Neural progenitor cell (in vitro differentiated cells): ENCODE data around the gene KSR1. TPM values are rescaled to one million over a fixed set of nuclear protein-coding genes. Genes with fewer than 3 reads are reported as not detected.
A peak's percentile ranks its signal among the peaks of the same experiment; 100 is the strongest.

Experiments used
- DNase-seq: peaks from one replicate; pipeline ENCODE4 v3.0.0-alpha.2; 2016; ENCODE audit warnings: low spot score
- H2AFZ ChIP-seq: fragments of 200-600 bp; sonication (generic); replicated peaks from 2 replicates; pipeline ENCODE4 v1.6.1; 2016; ENCODE audit warnings: antibody characterized with exemption
- H3F3A ChIP-seq: fragments of 200-600 bp; sonication (generic); 2 replicates; pipeline ENCODE4 v1.6.1; 2016; ENCODE audit warnings: antibody characterized with exemption, low read depth
- H3K27ac ChIP-seq: fragments of 200-600 bp; sonication (generic); 2 replicates; pipeline ENCODE4 v1.5.1; 2016; ENCODE audit warnings: mild to moderate bottlenecking
- H3K27me3 ChIP-seq: fragments of 200-600 bp; sonication (generic); 2 replicates; pipeline ENCODE4 v1.6.1; 2016; ENCODE audit warnings: mild to moderate bottlenecking, moderate library complexity
- H3K36me3 ChIP-seq: fragments of 200-600 bp; sonication (generic); 2 replicates; pipeline ENCODE4 v1.5.1; 2016
- H3K4me1 ChIP-seq: fragments of 200-600 bp; sonication (generic); 2 replicates; pipeline ENCODE4 v1.6.1; 2016; ENCODE audit warnings: mixed run types
- H3K4me2 ChIP-seq: fragments of 200-600 bp; sonication (generic); 2 replicates; pipeline ENCODE4 v1.6.1; 2016
- H3K4me3 ChIP-seq: fragments of 200-600 bp; sonication (generic); 2 replicates; pipeline ENCODE4 v1.5.1; 2016
- H3K79me2 ChIP-seq: fragments of 200-600 bp; sonication (generic); 2 replicates; pipeline ENCODE4 v1.6.1; 2016; ENCODE audit warnings: low read depth
- H3K9ac ChIP-seq: fragments of 200-600 bp; sonication (generic); 2 replicates; pipeline ENCODE4 v1.6.1; 2016
- H3K9me3 ChIP-seq: fragments of 200-600 bp; sonication (generic); 2 replicates; pipeline ENCODE4 v1.5.1; 2016; ENCODE audit warnings: low read depth
- H4K20me1 ChIP-seq: fragments of 200-600 bp; sonication (generic); 2 replicates; pipeline ENCODE4 v1.6.1; 2016; ENCODE audit warnings: low read depth
- H3K27ac Mint-ChIP-seq: 3 replicates; pipeline ENCODE4 v1.8.0; 2021; ENCODE audit warnings: mixed read lengths
- H3K27me3 Mint-ChIP-seq: 2 replicates; pipeline ENCODE4 v1.8.0; 2022; ENCODE audit warnings: low read depth, mild to moderate bottlenecking, inconsistent platforms, moderate library complexity, mixed read lengths; ENCODE audit not compliant: insufficient read depth
- H3K36me3 Mint-ChIP-seq: 3 replicates; pipeline ENCODE4 v1.8.0; 2021; ENCODE audit warnings: mixed read lengths
- H3K4me1 Mint-ChIP-seq: 3 replicates; pipeline ENCODE4 v1.8.0; 2021; ENCODE audit warnings: mixed read lengths
- H3K4me3 Mint-ChIP-seq: 3 replicates; pipeline ENCODE4 v1.8.0; 2021; ENCODE audit warnings: mild to moderate bottlenecking, moderate library complexity, mixed read lengths
- H3K9me3 Mint-ChIP-seq: 3 replicates; pipeline ENCODE4 v1.8.0; 2020; ENCODE audit warnings: mixed read lengths
- CTCF ChIP-seq: fragments of 200-600 bp; sonication (generic); IDR thresholded peaks from 2 replicates; pipeline ENCODE4 v1.5.1; 2017; ENCODE audit warnings: antibody characterized with exemption, mild to moderate bottlenecking
- EZH2 ChIP-seq: fragments of 200-600 bp; sonication (generic); IDR thresholded peaks from 2 replicates; pipeline ENCODE4 v1.6.1; 2017; ENCODE audit warnings: antibody characterized with exemption, mild to moderate bottlenecking, moderate library complexity
- EZH2phosphoT487 ChIP-seq: fragments of 200-600 bp; sonication (generic); IDR thresholded peaks from 2 replicates; pipeline ENCODE4 v1.6.1; 2017; ENCODE audit warnings: antibody characterized with exemption
- total RNA-seq: library from RNA; depleted of rRNA; stranded (reverse); fragments of >200 nt; gene quantifications from 2 replicates; pipeline ENCODE4 v1.2.3, GENCODE V29; 2015; ENCODE audit warnings: low replicate concordance

The KSR1 gene
- total RNA-seq, 1 donor from 2014 or later: 16.4 TPM

- Histone ChIP-seq H3K27ac (no peak overlapping the region), H3K27me3 (no peaks in the 10 kb centered on the region), H3K9ac (no peak overlapping the region), H3K36me3 (no peaks in the 10 kb centered on the region), H3K4me2 (peak overlapping the region; percentile 56), H3K9me3 (no peaks in the 10 kb centered on the region), H3K4me3 (no peak overlapping the region), H4K20me1 (peaks cover 39% of the 10 kb centered on the region), H3F3A (peaks cover 11% of the 10 kb centered on the region), H2AFZ (no peak overlapping the region), H3K4me1 (peaks cover 50% of the 10 kb centered on the region), H3K79me2 (peaks cover 63% of the 10 kb centered on the region)
- H3K9me3 Mint-ChIP-seq: no peaks in the 10 kb centered on the region
- H3K4me3 Mint-ChIP-seq: no peak overlapping the region
- H3K36me3 Mint-ChIP-seq: no peaks in the 10 kb centered on the region
- no peak overlapping the region for H3K27ac Mint-ChIP-seq
- H3K4me1 Mint-ChIP-seq: peaks cover 43% of the 10 kb centered on the region
- peak; percentile 59 for DNase-seq
- TF ChIP-seq EZH2phosphoT487 (no peak), CTCF (no peak), EZH2 (no peak)
- peaks cover 5% of the 10 kb centered on the region for H3K27me3 Mint-ChIP-seq
Observed at GRCh38 chr17:27520491-27521185, 64.4 kb downstream of the KSR1 start.

- Histone ChIP-seq H4K20me1 (peaks cover 47% of the 10 kb centered on the region), H3K4me3 (no peak overlapping the region), H3K9ac (no peak overlapping the region), H3K79me2 (peaks cover 61% of the 10 kb centered on the region), H3F3A (peaks cover 16% of the 10 kb centered on the region), H3K9me3 (no peaks in the 10 kb centered on the region), H3K27me3 (no peaks in the 10 kb centered on the region), H2AFZ (no peak overlapping the region), H3K4me1 (peaks cover 51% of the 10 kb centered on the region), H3K4me2 (no peak overlapping the region), H3K36me3 (no peaks in the 10 kb centered on the region), H3K27ac (no peak overlapping the region)
- H3K4me3 Mint-ChIP-seq: no peak overlapping the region
- H3K36me3 Mint-ChIP-seq: no peaks in the 10 kb centered on the region
- no peak for DNase-seq
- TF ChIP-seq EZH2phosphoT487 (no peak), CTCF (no peak), EZH2 (no peak)
- H3K27me3 Mint-ChIP-seq: peaks cover 8% of the 10 kb centered on the region
- peaks cover 46% of the 10 kb centered on the region for H3K4me1 Mint-ChIP-seq
- no peak overlapping the region for H3K27ac Mint-ChIP-seq
- H3K9me3 Mint-ChIP-seq: no peaks in the 10 kb centered on the region
Observed at GRCh38 chr17:27521281-27522027, 65.2 kb downstream of the KSR1 start.

GRCh38 chr17:27522028-27522635, 65.9 kb downstream of the KSR1 start:
- H3K36me3 Mint-ChIP-seq: no peaks in the 10 kb centered on the region
- no peaks in the 10 kb centered on the region for H3K36me3 ChIP-seq
- H3K4me3 ChIP-seq: no peak overlapping the region
- no peaks in the 10 kb centered on the region for H3K9me3 Mint-ChIP-seq
- H3K27ac ChIP-seq: no peak overlapping the region
- H3K4me1 Mint-ChIP-seq: peaks cover 53% of the 10 kb centered on the region
- no peak overlapping the region for H3K4me2 ChIP-seq
- no peak overlapping the region for H2AFZ ChIP-seq
- H3K79me2 ChIP-seq: peaks cover 62% of the 10 kb centered on the region
- H3F3A ChIP-seq: peaks cover 19% of the 10 kb centered on the region
- peaks cover 54% of the 10 kb centered on the region for H4K20me1 ChIP-seq
- peaks cover 57% of the 10 kb centered on the region for H3K4me1 ChIP-seq
- no peaks in the 10 kb centered on the region for H3K27me3 ChIP-seq
- H3K4me3 Mint-ChIP-seq: no peak overlapping the region
- no peak overlapping the region for H3K27ac Mint-ChIP-seq
- no peak for DNase-seq
- no peak for TF ChIP-seq EZH2
- no peak overlapping the region for H3K9ac ChIP-seq
- H3K27me3 Mint-ChIP-seq: peaks cover 9% of the 10 kb centered on the region
- H3K9me3 ChIP-seq: no peaks in the 10 kb centered on the region
